GM12891 (cell line): ENCODE data around the gene BCO2.

Experiments used
- DNase-seq: peaks from one replicate; pipeline ENCODE4 v3.0.0; 2011; ENCODE audit warnings: low spot score; ENCODE audit not compliant: insufficient read length
- FAIRE-seq: peaks from 2 replicates; lab custom pipeline; 2011; peaks lifted over from hg19 to GRCh38; lab: Jason Lieb, UNC
- PAX5 ChIP-seq: IDR thresholded peaks from 2 replicates; pipeline ENCODE4 v1.6.1; 2011; ENCODE audit warnings: low read length, moderate library complexity, mild to moderate bottlenecking; ENCODE audit not compliant: insufficient read depth, severe bottlenecking
- POLR2A ChIP-seq: IDR thresholded peaks from 2 replicates; pipeline ENCODE4 v1.6.1; 2011; ENCODE audit warnings: low read depth, low read length, control low read depth
- POLR2AphosphoS5 ChIP-seq: IDR thresholded peaks from 2 replicates; pipeline ENCODE4 v1.6.1; 2011; ENCODE audit warnings: low read depth, low read length, control low read depth
- POU2F2 ChIP-seq: IDR thresholded peaks from 2 replicates; pipeline ENCODE4 v1.6.1; 2011; ENCODE audit warnings: low read depth, mild to moderate bottlenecking, control low read depth, low read length, moderate library complexity
- SPI1 ChIP-seq: IDR thresholded peaks from 2 replicates; pipeline ENCODE4 v1.6.1; 2011; ENCODE audit warnings: low read depth, low read length, control low read depth
- TAF1 ChIP-seq: IDR thresholded peaks from 2 replicates; pipeline ENCODE4 v1.6.1; 2011; ENCODE audit warnings: low read depth, low read length, control low read depth

Gene BCO2

GRCh38 chr11:112167145-112167544 is 8.2 kb upstream of the BCO2 start, which contains the start of gene TEX12:
Gene TEX12 (plus strand): TSS chr11:112167372. CDS start chr11:112169269, 1,897 bp downstream.
- no peak for FAIRE-seq
- TF ChIP-seq SPI1, result no peak
- TF ChIP-seq TAF1, result no peak
- no peak for TF ChIP-seq POU2F2
- no peak for TF ChIP-seq POLR2A
- TF ChIP-seq PAX5, result no peak
- no peak for TF ChIP-seq POLR2AphosphoS5
- no peak for DNase-seq

GRCh38 chr11:112172362-112172994 is 2.8 kb upstream of the BCO2 start:
- DNase-seq (no peak), FAIRE-seq (no peak)
- TF ChIP-seq POU2F2 (no peak), TAF1 (no peak), POLR2AphosphoS5 (no peak), PAX5 (no peak), SPI1 (no peak), POLR2A (no peak)

GRCh38 chr11:112173152-112173551 is 2.2 kb upstream of the BCO2 start:
- FAIRE-seq, result no peak
- TF ChIP-seq SPI1 (no peak), POLR2AphosphoS5 (no peak), POU2F2 (no peak), POLR2A (no peak), PAX5 (no peak), TAF1 (no peak)
- no peak for DNase-seq

- TF ChIP-seq SPI1 (no peak), POLR2AphosphoS5 (no peak), PAX5 (no peak), POU2F2 (no peak), POLR2A (no peak), TAF1 (no peak)
- no peak for DNase-seq
- no peak for FAIRE-seq
Measured at GRCh38 chr11:112175599-112175952, 264 bp downstream of the BCO2 start.

- no peak for FAIRE-seq
- TF ChIP-seq POU2F2, result no peak
- TF ChIP-seq SPI1, result no peak
- TF ChIP-seq POLR2A, result no peak
- TF ChIP-seq PAX5, result no peak
- TF ChIP-seq POLR2AphosphoS5, result no peak
- no peak for TF ChIP-seq TAF1
Measured at GRCh38 chr11:112176077-112176476, 765 bp downstream of the BCO2 start.

GRCh38 chr11:112177589-112177988 is 2.3 kb downstream of the BCO2 start:
- no peak for TF ChIP-seq SPI1
- TF ChIP-seq POU2F2, result no peak
- TF ChIP-seq POLR2AphosphoS5, result no peak
- TF ChIP-seq PAX5, result no peak
- TF ChIP-seq POLR2A, result no peak
- no peak for TF ChIP-seq TAF1
- DNase-seq (no peak), FAIRE-seq (no peak)

More at GRCh38 chr11:112176077-112176476, 765 bp downstream of the BCO2 start:
- no peak for DNase-seq

- FAIRE-seq (no peak), DNase-seq (no peak)
Measured at GRCh38 chr11:112178428-112178827, 3.1 kb downstream of the BCO2 start.

GRCh38 chr11:112178936-112179335 is 3.6 kb downstream of the BCO2 start:
- TF ChIP-seq SPI1, result no peak
- no peak for TF ChIP-seq POLR2AphosphoS5
- no peak for TF ChIP-seq POU2F2
- TF ChIP-seq TAF1, result no peak
- TF ChIP-seq POLR2A, result no peak
- TF ChIP-seq PAX5, result no peak
- FAIRE-seq (no peak), DNase-seq (no peak)

More at GRCh38 chr11:112178428-112178827, 3.1 kb downstream of the BCO2 start:
- TF ChIP-seq POLR2AphosphoS5 (no peak), POLR2A (no peak), SPI1 (peak; percentile 71)

GRCh38 chr11:112179601-112180000 is 4.3 kb downstream of the BCO2 start:
- FAIRE-seq (peak; percentile 71), DNase-seq (no peak)
- no peak for TF ChIP-seq POLR2A
- TF ChIP-seq SPI1, result peak; percentile 88

GRCh38 chr11:112182867-112183266 is 7.6 kb downstream of the BCO2 start:
- TF ChIP-seq TAF1 (no peak), SPI1 (peak; percentile 75)
- DNase-seq (no peak), FAIRE-seq (no peak)
